GM12865 (cell line): ENCODE results near the gene AUP1.

Source experiments
- DNase-seq: peaks from one replicate; pipeline ENCODE4 v3.0.0; 2010; ENCODE audit warnings: low read depth
- H3K4me3 ChIP-seq: 2 replicates; pipeline ENCODE4 v1.5.1; 2011; ENCODE audit warnings: mild to moderate bottlenecking, low read depth, low read length, control low read depth
- CTCF ChIP-seq: IDR thresholded peaks from 2 replicates; pipeline ENCODE4 v1.5.1; 2011; ENCODE audit warnings: low read length, control low read depth, low read depth, inconsistent platforms; ENCODE audit not compliant: insufficient read depth; ENCODE audit errors: missing control alignments

AUP1 gene

GRCh38 chr2:74522516-74522915 lies 7.0 kb downstream of the AUP1 start:
- no peak overlapping the region for H3K4me3 ChIP-seq
- no peak for DNase-seq
- TF ChIP-seq CTCF = no peak

GRCh38 chr2:74516650-74517049 lies 12.9 kb downstream of the AUP1 start:
- no peak for TF ChIP-seq CTCF
- no peak for DNase-seq
- H3K4me3 ChIP-seq = peak overlapping the region; percentile 34

GRCh38 chr2:74515981-74516633 lies 13.4 kb downstream of the AUP1 start:
- DNase-seq = peak; percentile 82
- no peak for TF ChIP-seq CTCF
- H3K4me3 ChIP-seq = peak overlapping the region; percentile 34

- H3K4me3 ChIP-seq = peak overlapping the region; percentile 34
- no peak for TF ChIP-seq CTCF
- DNase-seq = no peak
These were observed 14.1 kb downstream of the AUP1 start for GRCh38 chr2:74515271-74515980.

GRCh38 chr2:74514368-74515270 lies 14.9 kb downstream of the AUP1 start, which contains the start of gene TLX2:
Gene TLX2, plus strand, starts transcription at chr2:74514450. Its CDS starts 357 bp downstream, at chr2:74514807.
- DNase-seq = no peak
- TF ChIP-seq CTCF = no peak
- H3K4me3 ChIP-seq = peak within 1 kb of the TSS; percentile 34

- no peak overlapping the region for H3K4me3 ChIP-seq
- DNase-seq = no peak
- TF ChIP-seq CTCF = no peak
These were observed 15.7 kb downstream of the AUP1 start for GRCh38 chr2:74513605-74514367.
